LNCaP clone FGC (cell line): Measurements from ENCODE around the gene EIF4G3.

Source experiments
- DNase-seq: peaks from one replicate; pipeline ENCODE4 v3.0.0-alpha.2; 2011; ENCODE audit warnings: low read depth
- H3K4me3 ChIP-seq: 2 replicates; pipeline ENCODE4 v1.5.1; 2011; ENCODE audit warnings: mild to moderate bottlenecking, low read depth, low read length, control low read depth
- TF ChIP-seq, protein P1 (sequence below): IDR thresholded peaks from 2 replicates; pipeline ENCODE4 v1.5.1; 2012; ENCODE audit warnings: mild to moderate bottlenecking; ENCODE audit not compliant: control insufficient read depth, insufficient read depth; ENCODE audit errors: extremely low read depth

EIF4G3 gene

DNA sequence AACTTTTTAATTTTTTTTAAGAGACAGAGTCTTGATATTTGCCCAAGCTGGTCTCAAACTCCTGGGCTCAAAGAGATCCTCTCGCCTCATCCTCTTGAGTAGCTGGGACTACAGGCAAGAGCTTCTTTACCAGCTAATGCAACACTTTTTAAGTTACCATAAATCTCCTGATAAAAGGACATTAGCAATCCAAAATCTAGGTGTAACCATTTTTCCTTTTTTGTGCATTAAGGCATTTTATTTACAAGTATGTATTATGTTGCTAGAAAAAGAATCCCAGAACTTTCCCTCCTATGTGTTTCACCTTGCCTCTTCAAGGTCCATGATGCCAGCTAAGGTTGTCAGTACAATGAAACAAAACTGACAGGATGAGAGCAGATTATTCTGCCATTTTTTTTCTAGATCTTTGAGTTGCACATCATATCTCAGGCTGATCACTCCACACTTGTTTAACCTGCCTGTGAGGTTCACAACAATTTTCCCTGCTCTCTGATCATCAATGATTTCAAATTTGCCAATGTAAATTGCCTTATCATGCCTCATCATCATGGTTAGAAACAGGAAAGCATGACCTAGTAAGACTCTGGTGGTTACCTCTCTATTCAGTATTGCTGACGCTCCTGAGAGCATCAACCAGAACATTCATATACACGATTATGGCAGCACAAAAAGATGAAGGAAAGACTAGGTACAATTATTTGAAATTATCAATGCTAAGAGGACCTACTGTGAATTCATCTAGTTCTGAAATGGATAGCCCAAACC is 173.2 kb downstream of the EIF4G3 start:
- TF ChIP-seq, protein P1, sequence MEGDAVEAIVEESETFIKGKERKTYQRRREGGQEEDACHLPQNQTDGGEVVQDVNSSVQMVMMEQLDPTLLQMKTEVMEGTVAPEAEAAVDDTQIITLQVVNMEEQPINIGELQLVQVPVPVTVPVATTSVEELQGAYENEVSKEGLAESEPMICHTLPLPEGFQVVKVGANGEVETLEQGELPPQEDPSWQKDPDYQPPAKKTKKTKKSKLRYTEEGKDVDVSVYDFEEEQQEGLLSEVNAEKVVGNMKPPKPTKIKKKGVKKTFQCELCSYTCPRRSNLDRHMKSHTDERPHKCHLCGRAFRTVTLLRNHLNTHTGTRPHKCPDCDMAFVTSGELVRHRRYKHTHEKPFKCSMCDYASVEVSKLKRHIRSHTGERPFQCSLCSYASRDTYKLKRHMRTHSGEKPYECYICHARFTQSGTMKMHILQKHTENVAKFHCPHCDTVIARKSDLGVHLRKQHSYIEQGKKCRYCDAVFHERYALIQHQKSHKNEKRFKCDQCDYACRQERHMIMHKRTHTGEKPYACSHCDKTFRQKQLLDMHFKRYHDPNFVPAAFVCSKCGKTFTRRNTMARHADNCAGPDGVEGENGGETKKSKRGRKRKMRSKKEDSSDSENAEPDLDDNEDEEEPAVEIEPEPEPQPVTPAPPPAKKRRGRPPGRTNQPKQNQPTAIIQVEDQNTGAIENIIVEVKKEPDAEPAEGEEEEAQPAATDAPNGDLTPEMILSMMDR = no peak
- H3K4me3 ChIP-seq = no peak overlapping the region
- no peak for DNase-seq

DNA sequence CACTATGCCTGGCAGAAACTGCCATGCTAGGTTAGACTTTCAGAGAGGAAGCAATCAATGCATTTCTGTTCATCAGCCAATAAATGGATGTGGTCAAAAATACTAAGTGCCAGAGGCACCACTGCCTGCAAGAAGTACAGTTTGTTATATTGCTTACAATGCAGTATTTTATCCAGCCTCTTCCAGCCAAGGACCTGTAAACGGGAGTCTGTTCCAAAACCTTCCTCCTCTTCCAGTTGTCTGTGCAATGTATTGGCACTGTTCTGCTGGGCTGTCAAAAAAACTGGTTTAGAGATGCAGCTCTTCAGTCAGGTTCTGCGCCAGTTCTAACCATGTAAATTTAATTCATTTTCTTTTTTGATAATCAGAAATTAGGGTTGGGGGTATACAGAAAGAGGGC is 175.7 kb downstream of the EIF4G3 start:
- no peak overlapping the region for H3K4me3 ChIP-seq
- no peak for DNase-seq
- TF ChIP-seq, protein P1 = no peak

DNA sequence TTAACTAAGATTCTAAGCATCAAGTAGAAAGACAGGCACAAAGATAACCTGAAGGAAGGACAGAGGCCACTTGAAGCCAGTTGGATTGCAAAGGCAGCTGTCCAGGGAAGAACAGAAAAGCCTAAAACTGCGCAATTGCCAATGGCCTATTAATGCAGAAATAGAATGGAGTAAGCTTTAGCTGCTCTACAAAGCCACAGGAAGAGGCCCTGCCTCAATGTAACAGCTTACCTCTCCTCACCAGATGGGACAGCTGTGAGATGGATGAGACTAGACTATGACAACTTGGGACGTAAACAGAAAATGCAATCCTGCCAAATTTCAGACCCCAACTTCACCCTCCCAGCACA is 176.5 kb downstream of the EIF4G3 start:
- no peak overlapping the region for H3K4me3 ChIP-seq
- TF ChIP-seq, protein P1 = no peak
- DNase-seq = no peak

DNA sequence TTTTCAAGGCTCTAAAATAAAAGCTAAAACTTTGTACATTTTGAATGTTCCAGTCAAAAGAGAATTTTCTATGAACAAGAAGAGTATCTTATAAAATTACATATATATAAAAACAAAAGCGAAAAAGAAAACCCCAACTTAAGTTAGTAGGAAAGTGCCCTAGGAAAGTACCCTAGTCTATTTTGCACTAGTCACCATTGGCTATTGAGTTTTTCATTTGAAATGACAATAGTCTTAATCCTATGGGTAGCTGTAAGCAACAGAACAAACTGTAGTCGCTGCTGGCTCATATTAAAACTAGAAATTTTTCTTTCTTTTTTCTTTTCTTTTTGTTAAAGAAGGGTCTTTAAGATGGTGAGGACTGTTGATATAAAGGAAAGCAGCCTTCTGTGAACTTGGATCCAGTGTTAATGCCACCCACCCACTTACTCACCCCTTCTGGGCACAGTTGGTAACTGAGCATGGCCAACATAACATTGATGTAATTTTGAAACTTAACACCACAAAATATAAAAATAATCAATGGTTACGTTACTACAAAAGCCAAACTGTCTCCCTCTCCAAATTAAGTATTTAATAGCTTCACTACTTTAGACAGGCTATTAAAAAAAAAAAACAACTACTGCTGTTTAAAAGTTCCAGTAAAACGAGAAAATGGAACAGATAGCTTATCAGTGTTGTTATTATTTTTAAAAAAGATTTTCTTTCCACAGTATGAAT is 177.0 kb downstream of the EIF4G3 start:
- H3K4me3 ChIP-seq = no peak overlapping the region
- TF ChIP-seq, protein P1 = no peak
- DNase-seq = no peak

DNA sequence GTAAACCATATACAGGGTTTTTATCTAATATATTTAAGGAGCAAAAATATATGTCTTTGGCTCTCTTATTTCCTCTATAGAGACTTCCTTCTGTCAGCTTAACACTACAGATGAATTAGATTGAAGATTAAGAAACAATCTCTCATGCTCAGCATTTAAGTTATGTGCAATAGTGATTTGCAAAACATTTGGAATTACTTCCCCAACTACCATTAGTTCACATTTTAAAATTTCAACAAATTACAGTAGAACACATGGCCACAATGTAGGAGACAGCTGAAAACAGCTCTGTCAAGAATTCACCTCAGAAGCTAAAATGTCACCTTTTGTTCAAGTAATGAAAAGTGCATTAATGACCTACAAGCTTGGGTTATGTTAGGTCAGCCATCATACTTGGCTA is 177.9 kb downstream of the EIF4G3 start:
- TF ChIP-seq, protein P1 = no peak
- H3K4me3 ChIP-seq = no peak overlapping the region
- no peak for DNase-seq

DNA sequence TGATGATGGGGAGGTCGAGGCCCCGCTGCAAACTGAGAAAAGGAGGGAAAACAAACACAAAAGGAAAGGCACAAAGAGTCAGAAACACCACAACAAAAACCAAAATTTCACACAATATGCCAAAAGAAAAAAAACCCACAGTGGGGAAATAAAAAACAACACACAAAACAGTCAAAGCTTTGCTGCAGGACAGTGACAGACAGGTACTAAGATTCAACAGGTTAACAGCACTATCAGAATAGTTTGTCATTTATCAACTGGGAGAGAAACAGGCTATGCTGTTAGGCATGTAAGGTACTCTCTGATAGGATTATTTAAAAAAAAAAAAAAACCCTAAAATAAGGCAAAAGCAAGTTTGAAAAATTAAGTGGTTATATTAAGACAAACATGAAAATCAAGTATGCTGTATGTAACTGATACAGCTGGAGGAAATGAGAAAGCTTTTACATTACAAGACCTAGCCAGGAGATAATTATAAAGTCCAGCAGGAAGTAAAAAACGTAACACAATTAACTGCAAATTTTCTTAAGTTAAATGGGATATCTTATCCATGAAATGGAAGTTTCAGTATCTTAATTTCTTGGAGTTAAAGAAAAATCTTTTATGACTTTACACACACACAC is 179.0 kb downstream of the EIF4G3 start:
- TF ChIP-seq, protein P1 = no peak
- DNase-seq = no peak

DNA sequence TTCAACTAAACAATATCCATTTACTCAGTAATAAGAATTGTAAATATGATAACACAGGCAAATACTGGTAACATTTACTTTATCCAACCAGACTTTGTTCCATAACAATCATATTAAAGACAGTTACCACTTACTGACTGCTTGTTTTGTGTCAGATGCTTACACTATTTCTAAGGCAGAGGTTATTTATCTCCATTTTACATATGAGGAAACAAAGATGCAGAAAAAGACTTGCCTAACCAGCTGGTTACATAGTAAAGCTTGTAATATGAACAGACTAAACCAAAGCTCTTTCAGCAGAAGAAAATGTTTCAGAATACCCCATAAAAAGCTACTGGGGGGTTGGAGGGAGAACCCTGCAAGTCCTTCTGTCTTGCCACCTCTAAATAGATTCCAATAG is 180.1 kb downstream of the EIF4G3 start:
- no peak for DNase-seq
- no peak overlapping the region for H3K4me3 ChIP-seq
- TF ChIP-seq, protein P1 = no peak

More for the DNA sequence above, 179.0 kb downstream of the EIF4G3 start:
- no peak overlapping the region for H3K4me3 ChIP-seq
